CD8-positive, alpha-beta memory T cell (primary cell): ENCODE results near the gene TRAIP. TPM values are rescaled to one million over a fixed set of nuclear protein-coding genes. Genes with fewer than 3 reads are reported as not detected.

Source experiments
- polyA plus RNA-seq: library from polyadenylated mRNA; unstranded; fragments of 300-500 nt; fragmentation: Illumina TruSeq; gene quantifications from one replicate; pipeline ENCODE4 v1.2.3, GENCODE V29; 2021
- total RNA-seq, 2 experiments: library from RNA; stranded (reverse); gene quantifications; one replicate each; pipeline ENCODE4 v1.2.3, GENCODE V29; 2021

The TRAIP gene
- total and polyA plus RNA-seq, 3 experiments from 2014 or later = 1.9 to 22.9 (median 21.9) TPM

Other genes with a start within 250 kb of the TRAIP start
- 100 to 1,000 TPM; 190 to 194 TPM for gene APEH, start 182.2 kb downstream of the TRAIP start, total RNA-seq
- 119 TPM for gene APEH, start 182.2 kb downstream of the TRAIP start, polyA plus RNA-seq
- 1 to 10 TPM; 6.0 to 8.5 TPM for gene MST1, start 167.1 kb downstream of the TRAIP start, total RNA-seq
- gene MST1, start 167.1 kb downstream of the TRAIP start, polyA plus RNA-seq = 0.31 TPM
- 10 to 100 TPM; 38.8 to 43.7 TPM for gene RNF123, start 167.0 kb downstream of the TRAIP start, total RNA-seq
- gene RNF123, start 167.0 kb downstream of the TRAIP start, polyA plus RNA-seq = 20.7 TPM
- gene AMIGO3, start 136.9 kb downstream of the TRAIP start, total RNA-seq = under 1 TPM; 0.15 to 0.31 TPM
- gene AMIGO3, start 136.9 kb downstream of the TRAIP start, polyA plus RNA-seq = 1.5 TPM
- gene GMPPB, start 132.6 kb downstream of the TRAIP start, total RNA-seq = 10 to 100 TPM; 52.6 to 53.8 TPM
- 24.6 TPM for gene GMPPB, start 132.6 kb downstream of the TRAIP start, polyA plus RNA-seq
- gene IP6K1, start 70.0 kb downstream of the TRAIP start, total RNA-seq = 10 to 100 TPM; 37.1 to 47.5 TPM
- 26.1 TPM for gene IP6K1, start 70.0 kb downstream of the TRAIP start, polyA plus RNA-seq
- not detected for gene CDHR4, start 56.7 kb downstream of the TRAIP start, total RNA-seq
- gene CDHR4, start 56.7 kb downstream of the TRAIP start, polyA plus RNA-seq = not detected
- 1 to 10 TPM; 1.1 to 1.7 TPM for gene INKA1, start 53.3 kb downstream of the TRAIP start, total RNA-seq
- 1.1 TPM for gene INKA1, start 53.3 kb downstream of the TRAIP start, polyA plus RNA-seq
- gene UBA7, start 42.6 kb downstream of the TRAIP start, total RNA-seq = 10 to 100 TPM; 57.8 to 58.3 TPM
- gene UBA7, start 42.6 kb downstream of the TRAIP start, polyA plus RNA-seq = 40.7 TPM
- gene CAMKV, start 13.3 kb upstream of the TRAIP start, total RNA-seq = under 1 TPM; 0.44 to 0.77 TPM
- gene CAMKV, start 13.3 kb upstream of the TRAIP start, polyA plus RNA-seq = not detected
- 1 to 10 TPM in 1 of 2 experiments, under 1 TPM in 1; 0.83 to 1.2 TPM for gene MST1R, start 47.3 kb upstream of the TRAIP start, total RNA-seq
- not detected for gene MST1R, start 47.3 kb upstream of the TRAIP start, polyA plus RNA-seq
- gene MON1A, start 73.2 kb upstream of the TRAIP start, total RNA-seq = 10 to 100 TPM; 17.9 to 18.1 TPM
- gene MON1A, start 73.2 kb upstream of the TRAIP start, polyA plus RNA-seq = 22.4 TPM
- gene RBM6, start 83.6 kb upstream of the TRAIP start, total RNA-seq = 10 to 100 TPM; 71.6 to 75.8 TPM
- 53.2 TPM for gene RBM6, start 83.6 kb upstream of the TRAIP start, polyA plus RNA-seq
- gene RBM5, start 232.4 kb upstream of the TRAIP start, total RNA-seq = 100 to 1,000 TPM; 127 to 136 TPM
- 36.9 TPM for gene RBM5, start 232.4 kb upstream of the TRAIP start, polyA plus RNA-seq